ENCODE measurements around the gene CD47.

The CD47 gene

GRCh38 chr3:108008931-108009639 is 81.7 kb downstream of the CD47 start:
- no peak for DNase-seq

GRCh38 chr3:108008106-108008505 is 82.7 kb downstream of the CD47 start:
- DNase-seq = no peak

- no peak for DNase-seq
Measured at GRCh38 chr3:108006881-108007331, 83.9 kb downstream of the CD47 start.

- peak; percentile 32 for DNase-seq
Measured at GRCh38 chr3:108006077-108006771, 84.6 kb downstream of the CD47 start.

GRCh38 chr3:108004647-108005046 is 86.2 kb downstream of the CD47 start:
- no peak for DNase-seq

GRCh38 chr3:108001457-108001856 is 89.4 kb downstream of the CD47 start:
- DNase-seq = no peak

- no peak for DNase-seq
Measured at GRCh38 chr3:107999215-107999775, 91.5 kb downstream of the CD47 start.

GRCh38 chr3:107997671-107998070 is 93.2 kb downstream of the CD47 start:
- DNase-seq = peak; percentile 81

GRCh38 chr3:107995823-107996222 is 95.0 kb downstream of the CD47 start:
- DNase-seq = no peak

GRCh38 chr3:107994956-107995715 is 95.7 kb downstream of the CD47 start:
- no peak for DNase-seq

- DNase-seq = no peak
Measured at GRCh38 chr3:107994181-107994580, 96.7 kb downstream of the CD47 start.

GRCh38 chr3:107993771-107994170 is 97.1 kb downstream of the CD47 start:
- no peak for DNase-seq
